HG02884 (cell line): ENCODE data around the gene KRT74.

Experiments used
- ATAC-seq: cut with Tn5 transposase; IDR thresholded peaks from one replicate; pipeline ENCODE4 v1.9.1; 2021; ENCODE audit warnings: mild to moderate bottlenecking, moderate library complexity; ENCODE audit not compliant: unreplicated experiment

Gene KRT74

GRCh38 chr12:52539821-52540173, 33.8 kb downstream of the KRT74 start:
- ATAC-seq, result no peak

GRCh38 chr12:52539083-52539820, 34.4 kb downstream of the KRT74 start:
- no peak for ATAC-seq

GRCh38 chr12:52537101-52537500, 36.5 kb downstream of the KRT74 start:
- ATAC-seq, result no peak

- no peak for ATAC-seq
Observed at GRCh38 chr12:52535574-52535973, 38.1 kb downstream of the KRT74 start.

GRCh38 chr12:52534482-52534881, 39.2 kb downstream of the KRT74 start:
- ATAC-seq, result no peak

GRCh38 chr12:52533686-52534470, 39.8 kb downstream of the KRT74 start:
- ATAC-seq, result no peak

GRCh38 chr12:52532636-52533035, 41.0 kb downstream of the KRT74 start:
- ATAC-seq, result no peak

- ATAC-seq, result no peak
Observed at GRCh38 chr12:52531566-52532300, 41.9 kb downstream of the KRT74 start.

- no peak for ATAC-seq
Observed at GRCh38 chr12:52530905-52531304, 42.7 kb downstream of the KRT74 start.

GRCh38 chr12:52530366-52530765, 43.3 kb downstream of the KRT74 start:
- no peak for ATAC-seq

- no peak for ATAC-seq
Observed at GRCh38 chr12:52529846-52530245, 43.8 kb downstream of the KRT74 start.

GRCh38 chr12:52529417-52529816, 44.2 kb downstream of the KRT74 start:
- ATAC-seq, result no peak

GRCh38 chr12:52528641-52529143, 45.0 kb downstream of the KRT74 start:
- ATAC-seq, result no peak

GRCh38 chr12:52527121-52527800, 46.4 kb downstream of the KRT74 start:
- no peak for ATAC-seq

- no peak for ATAC-seq
Observed at GRCh38 chr12:52526511-52526951, 47.1 kb downstream of the KRT74 start.

GRCh38 chr12:52525661-52526499, 47.8 kb downstream of the KRT74 start:
- no peak for ATAC-seq

- no peak for ATAC-seq
Observed at GRCh38 chr12:52524898-52525591, 48.6 kb downstream of the KRT74 start.

GRCh38 chr12:52524241-52524897, 49.3 kb downstream of the KRT74 start:
- ATAC-seq, result no peak

- no peak for ATAC-seq
Observed at GRCh38 chr12:52523824-52524223, 49.8 kb downstream of the KRT74 start.
